Lung microvascular endothelial cell (primary cell): ENCODE measurements around the gene NEGR1. TPM values are rescaled to one million over a fixed set of nuclear protein-coding genes. Genes with fewer than 3 reads are reported as not detected.

Source experiments
- DNase-seq, 2 donors: peaks; one replicate each; pipeline versions ENCODE4 v3.0.0 to v3.0.0-alpha.2; 2010; ENCODE audit warnings: low read depth in 2 of 2
- total RNA-seq: library from RNA; depleted of rRNA; stranded (reverse); fragments of >200 nt; gene quantifications from 2 replicates; pipeline ENCODE4 v1.2.1, GENCODE V29; 2014

NEGR1 gene
- total RNA-seq, 1 donor from 2014 or later = under 0.01 TPM

DNA sequence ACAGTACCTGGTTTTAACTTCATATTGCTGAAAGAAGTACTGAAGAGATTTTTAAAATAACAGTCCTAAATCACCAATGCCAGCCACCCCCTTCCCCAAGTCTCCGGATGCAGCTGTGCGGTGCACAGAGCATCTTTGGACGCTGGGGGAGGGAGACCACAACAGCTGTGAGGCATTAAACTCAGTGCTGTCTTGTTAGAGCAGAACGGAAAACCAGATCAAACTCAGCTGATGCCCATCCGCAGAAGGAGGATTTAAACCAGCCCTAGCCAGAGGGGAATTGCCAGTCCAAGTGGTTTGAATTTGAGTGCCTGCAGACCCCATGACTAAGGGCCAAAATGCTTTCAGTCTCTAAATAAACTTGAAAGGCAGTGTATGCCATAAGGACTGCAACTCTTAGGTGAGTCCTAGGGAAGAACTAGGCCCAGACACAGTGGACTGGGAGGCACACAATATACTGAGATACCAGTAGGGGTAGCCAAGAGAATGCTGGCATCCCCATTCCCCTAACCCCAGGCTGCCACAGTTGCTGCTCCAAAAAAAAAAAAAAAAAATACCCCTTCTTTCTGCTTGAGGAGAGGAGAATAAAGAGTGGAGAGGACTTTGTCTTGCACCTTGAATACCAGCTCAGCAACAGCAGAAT lies 576.2 kb downstream of the NEGR1 start:
- no peak for DNase-seq

DNA sequence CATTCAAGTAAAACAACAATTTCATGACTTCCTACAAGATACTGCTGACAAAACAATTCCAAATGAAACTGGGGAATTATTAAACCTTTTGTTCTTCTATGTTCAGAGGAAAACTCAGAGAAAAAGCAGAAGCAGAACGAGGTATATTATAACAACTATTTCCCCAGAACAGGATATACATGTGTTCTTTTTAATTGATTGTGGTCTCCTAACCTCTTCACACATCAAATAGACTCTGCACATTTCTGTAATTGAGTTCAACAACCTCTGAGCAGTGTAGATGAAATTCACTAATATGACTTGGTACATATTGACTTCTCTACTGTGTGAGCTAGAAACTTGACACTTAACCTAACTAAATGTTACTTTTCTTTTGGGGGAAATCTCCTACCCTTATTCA lies 584.2 kb downstream of the NEGR1 start:
- DNase-seq = no peak

DNA sequence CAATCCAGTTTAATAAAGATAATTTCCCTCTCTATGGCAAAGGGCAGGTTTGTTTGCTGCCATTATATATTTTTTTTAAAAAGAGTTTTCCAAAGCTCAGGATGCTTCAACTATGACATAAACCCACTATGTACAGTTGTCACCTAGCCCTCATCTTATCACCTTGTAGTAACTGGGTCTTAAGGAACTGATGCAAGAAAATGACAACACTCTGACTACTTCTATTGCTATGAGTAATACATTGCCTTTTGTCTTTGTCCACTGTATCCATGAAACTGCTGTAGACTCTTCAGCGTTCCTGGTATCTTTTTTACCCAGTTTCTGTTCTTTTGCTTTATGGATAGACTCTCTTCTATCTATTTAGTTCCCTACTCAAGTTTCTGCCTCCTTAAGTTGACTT lies 586.5 kb downstream of the NEGR1 start:
- no peak for DNase-seq

DNA sequence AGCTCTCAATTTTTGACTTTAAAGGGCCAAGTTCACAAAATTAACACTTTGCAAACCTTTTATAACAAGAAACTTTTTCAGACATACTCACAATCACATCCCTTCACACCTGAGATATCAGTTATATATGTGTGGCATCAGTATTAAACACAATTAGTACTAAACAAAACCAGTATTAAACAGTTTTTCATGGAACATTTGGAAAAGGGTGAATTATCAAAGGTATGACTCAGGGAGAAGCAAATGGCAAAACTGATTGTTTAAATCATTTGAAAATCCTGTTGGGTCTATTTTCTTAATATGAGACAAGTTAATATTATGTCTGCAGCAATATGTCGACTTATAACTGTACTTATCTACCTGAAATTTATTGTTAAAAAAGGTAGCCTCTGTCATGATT lies 587.3 kb downstream of the NEGR1 start:
- no peak for DNase-seq

DNA sequence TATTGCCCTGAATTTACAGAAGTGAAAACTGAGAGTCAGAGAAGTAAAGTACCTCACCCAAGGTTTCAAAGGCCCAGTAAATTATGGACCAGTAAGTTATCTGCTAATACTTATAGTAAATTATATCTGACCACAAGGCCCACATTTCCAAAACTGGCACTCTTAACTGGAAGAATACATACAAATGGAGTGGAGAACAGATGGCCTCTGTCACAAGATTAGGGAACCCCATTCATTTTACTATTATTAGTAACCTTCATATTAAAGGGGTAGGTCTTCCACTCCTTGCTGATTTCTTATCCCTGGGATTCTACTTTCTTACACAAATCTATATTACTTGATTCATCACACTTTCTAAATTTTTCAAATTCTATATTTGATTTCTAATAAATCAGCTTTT lies 588.8 kb downstream of the NEGR1 start:
- DNase-seq = no peak

DNA sequence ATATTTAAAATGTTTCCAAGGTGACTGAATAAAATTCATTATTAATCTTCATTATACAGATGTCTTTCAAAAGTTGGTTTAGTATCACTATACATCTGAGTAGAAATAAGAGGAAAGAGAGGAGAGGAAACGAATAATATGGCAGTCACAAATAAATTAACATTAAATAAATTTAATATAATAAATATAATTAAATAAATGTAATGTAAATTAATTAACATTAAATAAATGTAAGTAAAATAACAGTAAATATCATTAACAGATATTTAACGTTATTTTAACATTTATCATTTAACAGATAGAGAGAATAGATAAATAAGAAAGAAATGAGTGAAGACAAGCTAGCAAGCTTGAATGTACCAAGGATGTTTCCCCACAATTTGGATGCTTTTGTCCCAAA lies 592.7 kb downstream of the NEGR1 start:
- DNase-seq = no peak

DNA sequence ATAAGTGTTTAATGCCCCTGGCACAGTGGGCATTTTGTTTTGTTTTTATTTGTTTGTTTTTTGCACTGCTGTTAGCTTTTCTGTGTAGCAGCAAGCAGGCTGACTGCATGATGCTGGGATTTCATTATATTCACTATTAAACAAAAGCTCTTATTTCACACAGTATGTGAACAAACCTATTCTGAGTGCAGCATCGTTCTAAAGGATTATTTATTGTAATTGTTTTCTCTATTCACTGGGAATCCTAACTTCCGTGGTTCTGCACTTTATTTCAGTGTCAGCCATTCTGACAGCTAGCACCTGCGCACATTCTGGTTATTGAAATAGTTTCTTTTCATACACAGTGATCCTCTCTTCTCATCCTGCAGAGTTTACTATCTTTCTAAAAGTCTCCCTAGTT lies 595.0 kb downstream of the NEGR1 start:
- no peak for DNase-seq

DNA sequence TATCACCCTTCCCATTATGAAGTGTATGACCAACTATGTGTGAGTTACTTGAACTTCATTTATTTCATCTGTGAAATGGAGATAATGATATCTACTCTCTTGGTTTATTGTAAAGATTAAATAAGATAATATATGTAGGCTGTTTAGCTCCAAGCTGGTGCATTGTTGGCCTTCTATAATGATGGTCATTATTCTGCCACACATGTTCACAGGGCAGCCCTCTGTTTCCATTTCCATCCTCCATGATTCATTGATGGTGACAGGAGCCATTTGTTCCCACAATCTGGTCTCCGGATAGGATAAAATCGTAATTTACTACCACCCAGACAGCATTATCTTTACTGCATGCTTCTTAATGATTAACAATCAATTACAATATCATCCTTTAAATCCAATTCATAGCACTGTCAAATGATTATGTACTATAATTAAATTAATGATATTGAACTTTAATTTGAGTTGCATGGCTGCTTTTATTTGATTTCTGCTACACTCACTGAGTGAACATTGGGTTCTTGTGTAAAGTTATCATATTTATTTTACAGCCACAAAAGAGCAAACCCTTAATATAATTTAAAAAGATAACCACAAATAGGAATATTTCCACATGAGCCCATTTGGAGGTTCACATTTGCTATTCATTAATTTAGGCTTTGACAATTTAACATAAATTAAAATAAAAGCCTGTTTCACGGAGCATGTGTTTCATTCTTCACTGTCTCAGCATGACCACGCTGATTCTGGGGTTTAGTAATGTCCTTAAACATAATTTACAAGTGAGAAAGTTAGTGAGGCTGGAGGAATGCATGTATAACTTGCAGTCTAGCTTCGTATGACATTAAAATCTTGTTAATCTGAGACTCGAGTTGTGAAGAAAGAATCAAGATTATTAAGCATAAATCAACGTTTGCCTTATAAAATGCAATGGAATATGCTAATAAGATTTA lies 605.1 kb downstream of the NEGR1 start:
- no peak for DNase-seq

DNA sequence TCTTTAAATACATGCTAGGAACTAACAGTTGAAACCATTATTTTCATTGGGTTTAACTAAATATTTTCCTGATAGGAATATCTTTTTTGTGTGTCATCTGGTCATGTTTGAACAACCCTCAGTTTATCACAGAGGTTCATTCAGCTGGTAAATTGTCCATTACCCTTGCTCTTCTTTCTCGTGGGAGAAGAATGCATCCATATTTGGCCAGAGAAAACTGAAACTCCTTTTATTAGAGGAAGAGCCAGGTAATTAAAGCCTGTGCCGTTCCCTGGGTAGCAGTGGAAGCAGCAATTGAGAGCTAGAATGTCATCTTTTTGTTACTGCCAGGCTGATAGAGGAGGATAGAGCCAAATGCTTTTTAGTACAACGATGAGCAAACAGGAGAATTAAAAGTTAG lies 614.3 kb downstream of the NEGR1 start:
- no peak for DNase-seq

DNA sequence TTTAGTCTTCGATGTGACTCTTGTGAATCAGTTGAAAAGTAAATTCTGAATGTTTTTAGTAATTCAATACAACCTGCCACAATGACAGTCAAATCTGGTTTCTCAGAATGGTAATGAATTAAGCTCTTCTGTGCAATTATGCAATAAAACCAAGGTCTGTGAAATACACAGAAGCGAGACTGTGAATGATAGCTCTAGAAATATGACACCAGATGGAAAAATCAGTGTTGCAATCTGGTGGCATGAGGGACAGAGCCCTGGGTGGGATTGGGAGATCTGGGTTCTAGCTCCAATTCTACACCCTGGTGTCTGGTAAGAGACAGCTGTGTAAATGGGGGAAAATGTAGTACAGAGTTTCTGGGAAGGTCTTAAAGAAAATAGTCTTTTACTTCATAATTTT lies 615.1 kb downstream of the NEGR1 start:
- no peak for DNase-seq

DNA sequence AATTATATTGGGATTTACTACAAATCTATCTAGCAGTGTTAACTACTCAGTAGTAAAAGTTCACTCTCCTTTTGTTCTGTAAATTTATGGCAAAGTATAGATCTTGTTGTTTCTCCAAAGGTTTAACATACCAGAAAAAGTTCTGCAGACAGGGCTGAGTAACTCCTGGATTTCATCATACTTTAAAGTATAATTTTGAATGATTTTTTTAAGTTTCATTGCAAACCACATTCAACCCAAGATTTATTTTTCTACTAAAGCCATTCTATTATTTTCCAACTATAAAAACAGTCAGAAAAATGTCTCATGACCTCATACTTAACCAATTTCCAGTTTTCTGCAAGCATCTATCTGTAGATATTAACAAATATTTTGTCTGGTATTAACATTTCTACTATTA lies 615.7 kb downstream of the NEGR1 start:
- no peak for DNase-seq

DNA sequence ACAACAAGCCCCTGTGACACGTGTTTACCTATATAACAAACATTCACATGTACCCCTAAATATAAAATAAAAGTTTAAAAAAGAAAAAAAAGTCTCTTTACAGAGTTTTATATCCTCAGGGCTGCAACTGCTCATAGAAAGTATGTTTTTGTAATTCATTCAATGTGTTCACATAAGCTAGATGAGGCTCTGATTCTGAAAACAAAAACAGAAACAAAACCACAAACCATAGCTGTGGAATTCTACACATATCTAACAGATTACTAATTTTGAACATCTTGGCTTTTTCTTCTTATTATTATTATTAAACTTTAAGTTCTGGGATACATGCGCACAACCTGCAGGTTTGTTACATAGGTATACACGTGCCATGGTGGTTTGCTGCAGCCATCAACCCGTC lies 621.9 kb downstream of the NEGR1 start:
- no peak for DNase-seq

DNA sequence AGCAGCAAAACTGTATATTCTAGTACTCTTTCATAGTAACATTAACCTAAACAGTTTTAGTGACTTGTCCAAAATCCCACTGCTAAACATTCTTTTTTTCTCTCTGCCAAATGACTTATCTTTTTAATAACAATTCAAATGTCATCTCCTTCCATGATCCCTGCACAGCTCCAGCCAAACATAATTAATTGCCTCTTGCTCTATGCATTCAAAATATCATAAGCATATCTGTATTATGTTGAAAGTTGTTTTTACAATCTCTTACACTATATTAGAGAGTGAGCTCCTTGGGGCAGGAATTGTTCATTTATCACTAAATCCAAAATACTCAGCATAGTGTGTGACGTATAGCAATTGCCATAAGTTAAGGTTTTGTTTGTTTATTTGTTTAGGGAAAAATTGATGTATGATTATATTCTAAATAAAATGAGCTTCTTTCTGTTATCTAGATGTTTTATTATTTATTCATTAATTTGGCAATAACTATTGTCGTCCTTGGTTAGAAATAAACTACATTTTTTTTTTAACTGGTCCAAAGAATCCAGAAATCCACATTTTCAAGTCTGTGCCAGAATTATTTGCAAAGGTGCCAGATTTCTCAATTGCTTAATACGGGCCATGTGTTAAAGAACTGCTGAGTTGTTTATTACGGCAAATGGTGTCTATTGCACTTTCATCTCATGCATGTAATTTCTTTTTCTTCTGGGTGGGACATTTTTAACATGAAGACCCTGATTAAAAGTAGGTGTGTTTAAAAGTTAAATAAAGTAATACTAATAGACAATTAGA lies 624.3 kb downstream of the NEGR1 start:
- DNase-seq = no peak

DNA sequence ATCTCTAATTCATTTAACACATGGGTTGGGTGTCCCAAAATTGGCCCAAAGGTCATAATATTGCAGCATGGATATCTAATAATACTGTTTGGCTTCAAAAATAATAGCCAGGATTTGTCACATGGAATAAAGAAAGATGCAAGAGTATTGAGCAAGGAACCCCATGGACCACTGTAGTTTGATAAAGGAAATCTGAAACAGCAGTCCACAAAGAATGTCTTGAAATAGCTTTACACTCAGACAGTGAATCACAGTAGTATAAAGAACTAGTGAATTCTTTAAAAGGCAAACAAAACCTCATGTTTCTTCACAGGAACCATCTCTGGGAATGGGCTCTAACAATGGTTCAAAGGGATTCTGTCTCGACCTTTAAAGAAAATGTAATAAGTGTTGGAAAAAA lies 625.4 kb downstream of the NEGR1 start:
- DNase-seq = no peak

DNA sequence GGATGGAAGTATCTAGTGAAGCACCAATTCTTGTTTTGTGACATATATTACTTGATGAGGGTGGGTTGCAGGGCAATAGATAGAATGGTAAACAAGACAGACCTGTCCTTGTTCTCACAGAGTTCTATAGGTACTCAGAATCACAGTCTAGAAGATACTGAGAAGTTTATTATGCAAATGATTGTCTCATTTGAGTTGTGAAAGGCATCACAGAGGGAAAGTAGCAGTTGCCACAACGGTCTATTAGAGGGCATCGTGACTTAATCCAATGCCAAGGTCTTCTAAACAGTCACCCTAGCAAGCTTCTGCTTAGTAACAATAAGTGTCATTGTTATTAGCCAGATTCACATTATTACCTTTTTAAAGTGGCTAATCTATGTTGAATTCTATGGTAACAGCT lies 626.7 kb downstream of the NEGR1 start:
- DNase-seq = no peak

DNA sequence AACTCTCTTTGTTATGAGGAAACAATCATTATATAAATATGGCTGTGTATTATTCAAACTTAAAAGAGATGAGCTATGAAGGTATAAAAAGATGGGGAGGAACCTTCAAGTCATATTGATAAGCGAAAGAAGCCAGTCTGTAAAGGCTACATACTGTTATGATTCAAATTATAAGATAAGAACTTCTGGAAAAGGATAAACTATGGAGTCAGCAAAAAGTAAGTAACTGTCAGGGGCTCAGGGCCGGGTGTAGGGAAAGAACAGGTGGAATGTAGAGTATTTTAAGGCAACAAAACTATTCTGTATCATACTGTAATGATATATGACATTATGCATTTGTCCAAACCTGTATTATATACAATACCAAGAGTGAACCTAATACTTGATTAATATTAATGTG lies 628.4 kb downstream of the NEGR1 start:
- DNase-seq = no peak

DNA sequence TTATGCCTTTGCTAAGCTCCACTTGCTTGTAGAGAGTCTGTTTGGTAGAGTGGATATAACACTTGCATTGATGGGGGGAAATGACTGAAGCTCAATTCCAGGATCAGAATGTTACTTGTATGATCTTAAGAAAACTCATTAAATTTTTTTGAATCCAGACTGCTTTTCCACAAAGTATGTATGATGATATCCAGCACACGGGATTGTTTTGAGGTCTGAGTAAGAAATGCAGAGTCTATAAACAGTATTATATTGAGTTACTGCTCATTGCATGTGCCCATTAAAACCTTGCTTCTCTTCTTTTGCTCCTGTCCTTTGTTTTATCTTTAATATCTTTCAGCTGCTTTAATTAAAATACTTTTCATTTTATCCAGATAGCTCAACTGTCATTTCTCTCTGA lies 631.1 kb downstream of the NEGR1 start:
- DNase-seq = no peak

DNA sequence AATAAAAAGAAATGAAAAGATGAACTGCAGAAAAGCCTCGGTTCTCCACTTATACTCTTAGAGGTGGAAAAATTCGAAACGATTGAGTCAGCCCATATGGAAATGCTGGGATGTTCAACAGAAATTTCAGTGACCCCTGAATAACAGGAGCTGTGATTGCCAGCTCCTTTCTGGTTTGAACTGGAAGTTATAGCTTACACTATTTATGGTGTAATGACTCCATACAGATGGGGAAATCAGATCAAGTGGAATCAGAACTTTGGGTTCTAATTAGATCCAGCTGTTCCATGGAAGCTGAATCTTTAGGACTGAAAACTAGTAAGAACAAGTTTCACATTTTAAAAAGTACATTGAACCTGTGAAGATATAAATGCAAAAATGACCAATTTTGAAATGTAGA lies 632.2 kb downstream of the NEGR1 start:
- no peak for DNase-seq

DNA sequence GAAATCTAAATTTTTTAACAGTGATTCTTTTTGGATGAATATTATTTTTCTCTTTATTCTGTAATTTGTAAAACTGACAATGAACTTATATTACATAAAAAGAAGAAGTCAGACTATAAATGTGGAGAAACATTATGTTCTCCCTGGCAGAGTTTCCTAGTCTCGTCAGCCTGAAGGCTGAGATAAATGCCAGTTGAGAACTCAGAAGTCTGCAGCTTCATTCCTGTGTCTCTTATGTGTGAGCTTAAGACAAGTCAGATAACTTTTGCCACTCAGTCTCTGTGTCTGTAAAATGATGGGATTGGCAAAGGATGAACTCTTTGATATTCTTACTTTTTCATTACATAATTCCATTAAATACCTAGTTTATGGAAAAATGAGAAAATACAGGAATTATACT lies 632.7 kb downstream of the NEGR1 start:
- DNase-seq = no peak

DNA sequence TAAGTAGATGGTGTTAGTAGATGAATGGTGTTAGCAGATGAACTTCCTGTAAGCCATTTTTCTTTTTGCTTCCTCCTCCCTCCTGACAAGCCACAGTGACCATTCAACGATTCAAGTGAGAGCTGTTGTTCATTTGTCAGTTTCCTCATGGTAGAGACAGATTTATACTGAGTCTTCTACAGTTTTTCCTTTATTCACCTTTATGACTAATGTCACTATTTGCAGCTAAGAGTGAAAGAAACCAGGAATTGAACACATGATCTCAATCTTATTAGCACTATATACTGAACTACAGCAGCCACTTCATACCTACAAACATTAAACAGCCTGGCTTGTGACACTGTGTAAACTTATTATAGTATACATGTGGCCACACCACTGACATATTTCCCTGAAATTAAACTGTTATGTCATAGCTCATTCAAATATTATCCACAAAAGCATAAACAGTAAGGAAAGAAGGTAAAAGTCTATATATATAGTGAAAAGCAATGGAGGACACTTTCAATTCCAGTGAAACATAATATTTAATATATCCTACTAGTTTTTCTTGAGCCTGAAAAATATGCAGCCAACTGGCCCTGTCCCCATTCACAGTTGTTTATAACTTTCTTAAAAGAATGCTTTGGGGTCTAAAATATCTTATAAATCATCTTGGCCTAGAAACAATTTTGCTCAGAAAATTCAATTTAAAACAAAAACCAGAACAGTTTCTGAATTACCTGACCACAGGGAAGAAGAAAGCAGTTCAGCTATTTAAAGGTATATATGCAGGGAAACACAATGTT lies 634.6 kb downstream of the NEGR1 start:
- DNase-seq = no peak

DNA sequence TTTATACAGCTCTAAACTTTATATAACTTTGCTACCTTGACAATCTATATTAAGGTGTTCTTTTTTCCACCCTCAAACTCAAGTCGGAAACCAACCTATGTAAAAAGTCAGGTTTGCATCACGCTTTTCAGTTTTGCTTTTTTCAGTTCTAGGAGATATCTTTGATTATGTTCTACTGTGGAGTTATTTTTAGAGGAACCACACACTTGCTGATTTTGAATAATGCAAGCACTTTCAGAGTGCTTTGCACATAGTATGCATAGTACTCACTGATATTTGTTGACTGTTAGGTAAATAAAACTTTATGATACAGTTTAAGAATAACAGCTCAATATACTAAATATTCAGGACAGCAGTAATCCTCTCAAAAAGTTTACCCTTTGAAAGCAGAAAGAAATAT lies 637.3 kb downstream of the NEGR1 start:
- DNase-seq = no peak

DNA sequence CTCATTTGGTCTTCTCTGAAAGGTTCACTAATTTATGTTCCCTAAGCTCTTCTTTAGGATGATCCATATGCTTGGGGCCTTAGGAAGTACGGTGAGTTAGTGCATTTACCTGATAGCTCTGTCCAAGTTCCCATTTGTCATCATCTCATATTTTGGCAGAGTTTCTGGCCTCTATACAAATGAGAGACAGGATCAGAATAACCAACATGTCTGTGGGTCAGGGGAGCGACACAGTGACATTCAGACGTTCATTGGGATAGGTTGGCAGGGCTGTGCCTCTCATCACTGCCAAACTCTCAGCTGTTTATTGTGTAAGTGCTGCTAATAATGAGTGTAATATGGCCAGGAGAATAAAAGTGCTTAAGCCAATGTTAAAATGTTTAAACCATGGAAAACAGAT lies 640.4 kb downstream of the NEGR1 start:
- no peak for DNase-seq
